HepG2 (cell line): ENCODE data around the gene RUSF1. TPM values are rescaled to one million over a fixed set of nuclear protein-coding genes. Genes with fewer than 3 reads are reported as not detected.

Experiments
- AGO2 ChIP-seq: fragments of 200-400 bp; formaldehyde crosslinking; optimal IDR thresholded peaks from 2 replicates; pipeline ENCODE3; 2017; ENCODE audit warnings: mild to moderate bottlenecking, low read depth, low read length, moderate library complexity
- FOXC1 ChIP-seq: sonication (generic); formaldehyde crosslinking; IDR thresholded peaks from 2 replicates; pipeline ENCODE4 v1.8.0; 2022; ENCODE audit warnings: mild to moderate bottlenecking, missing genetic modification reagents, borderline replicate concordance
- PAX8 ChIP-seq: sonication (generic); formaldehyde crosslinking; IDR thresholded peaks from 2 replicates; pipeline ENCODE4 v1.8.0; 2022; ENCODE audit warnings: mild to moderate bottlenecking, missing genetic modification reagents, borderline replicate concordance
- PTBP1 ChIP-seq: fragments of 200-400 bp; formaldehyde crosslinking; IDR thresholded peaks from 2 replicates; pipeline ENCODE4 v1.6.1; 2018; ENCODE audit warnings: low read length, low read depth; ENCODE audit not compliant: poor library complexity, severe bottlenecking
- SALL2 ChIP-seq: sonication (generic); formaldehyde crosslinking; IDR thresholded peaks from 2 replicates; pipeline ENCODE4 v1.8.1; 2023; ENCODE audit warnings: mild to moderate bottlenecking, missing genetic modification reagents, inconsistent platforms
- SOX5 ChIP-seq: IDR thresholded peaks from 2 replicates; pipeline ENCODE4 v1.6.1; 2016; ENCODE audit warnings: borderline replicate concordance
- YY1 ChIP-seq: IDR thresholded peaks from 2 replicates; pipeline ENCODE4 v1.6.1; 2011; ENCODE audit warnings: low read length, low read depth, moderate library complexity, mild to moderate bottlenecking; ENCODE audit not compliant: insufficient read depth, insufficient replicate concordance
- ZFP90 ChIP-seq: sonication (generic); formaldehyde crosslinking; IDR thresholded peaks from 2 replicates; pipeline ENCODE4 v1.8.0; 2022; ENCODE audit warnings: missing genetic modification reagents, mild to moderate bottlenecking, inconsistent platforms, borderline replicate concordance
- ZNF598 ChIP-seq: sonication (generic); formaldehyde crosslinking; IDR thresholded peaks from 2 replicates; pipeline ENCODE4 v1.5.1; 2020; ENCODE audit warnings: mild to moderate bottlenecking, missing genetic modification reagents, borderline replicate concordance
- ZNF747 ChIP-seq: sonication (generic); formaldehyde crosslinking; IDR thresholded peaks from 2 replicates; pipeline ENCODE4 v1.8.1; 2023; ENCODE audit warnings: missing genetic modification reagents, mild to moderate bottlenecking, borderline replicate concordance
- ZNF772 ChIP-seq: sonication (generic); formaldehyde crosslinking; IDR thresholded peaks from 2 replicates; pipeline ENCODE4 v1.5.0; 2020; ENCODE audit warnings: mild to moderate bottlenecking, missing genetic modification reagents
- ZNF83 ChIP-seq: sonication (generic); formaldehyde crosslinking; IDR thresholded peaks from 2 replicates; pipeline ENCODE4 v1.4.0; 2020; ENCODE audit warnings: missing genetic modification reagents, mild to moderate bottlenecking, borderline replicate concordance
- polyA plus RNA-seq, 8 experiments: library from polyadenylated mRNA; depleted of rRNA in 3 of 8; stranded (reverse) in 7 of 8; unstranded in 1 of 8; fragments of >200 nt; fragmentation: Illumina TruSeq in 4 of 8; extraction: Trizol in 4 of 8; gene quantifications; 2 replicates each; pipeline versions ENCODE4 v1.2.1 to v1.2.3, GENCODE V29; 2011 to 2016; ENCODE audit warnings: low read depth in 4 of 8, missing spikeins in 1 of 8, mixed read lengths in 1 of 8; ENCODE audit not compliant: insufficient read depth in 1 of 8
- total RNA-seq, 5 experiments: library from RNA; depleted of rRNA; stranded (reverse); fragments of >200 nt; fragmentation: Illumina TruSeq; extraction: Trizol; gene quantifications; 2 replicates each; pipeline ENCODE4 v1.2.3, GENCODE V29; 2016; ENCODE audit warnings: low read depth in 1 of 5
- TF ChIP-seq, protein P1 (sequence below): sonication (generic); formaldehyde crosslinking; IDR thresholded peaks from 2 replicates; pipeline ENCODE4 v1.5.0; 2020; ENCODE audit warnings: missing genetic modification reagents
- TF ChIP-seq, protein P2 (sequence below): IDR thresholded peaks from 2 replicates; pipeline ENCODE4 v1.6.1; 2018; ENCODE audit warnings: missing genetic modification reagents, mild to moderate bottlenecking, missing compliant biosample characterization
- TF ChIP-seq, protein P3 (sequence below): sonication (generic); formaldehyde crosslinking; conservative IDR thresholded peaks from 2 replicates; pipeline ENCODE4 v1.8.0; 2022; ENCODE audit warnings: mild to moderate bottlenecking, moderate library complexity, missing genetic modification reagents
- TF ChIP-seq, protein P4 (sequence below): sonication (generic); formaldehyde crosslinking; IDR thresholded peaks from 2 replicates; pipeline ENCODE4 v1.5.1; 2020; ENCODE audit warnings: mild to moderate bottlenecking, moderate library complexity, missing genetic modification reagents
- TF ChIP-seq, protein P5 (sequence below): sonication (generic); formaldehyde crosslinking; IDR thresholded peaks from 2 replicates; pipeline ENCODE4 v1.8.1; 2023; ENCODE audit warnings: mild to moderate bottlenecking, moderate library complexity, missing genetic modification reagents
- TF ChIP-seq, protein P6 (sequence below): IDR thresholded peaks from 2 replicates; pipeline ENCODE4 v1.6.1; 2012; ENCODE audit warnings: low read depth, low read length, improper control_type of control experiment

Gene RUSF1
- total and polyA plus RNA-seq, 2 of the 13 experiments (the other 11 are each of a cell fraction or from before 2014, with no cell fraction given): 40.8 to 50.2 TPM

DNA sequence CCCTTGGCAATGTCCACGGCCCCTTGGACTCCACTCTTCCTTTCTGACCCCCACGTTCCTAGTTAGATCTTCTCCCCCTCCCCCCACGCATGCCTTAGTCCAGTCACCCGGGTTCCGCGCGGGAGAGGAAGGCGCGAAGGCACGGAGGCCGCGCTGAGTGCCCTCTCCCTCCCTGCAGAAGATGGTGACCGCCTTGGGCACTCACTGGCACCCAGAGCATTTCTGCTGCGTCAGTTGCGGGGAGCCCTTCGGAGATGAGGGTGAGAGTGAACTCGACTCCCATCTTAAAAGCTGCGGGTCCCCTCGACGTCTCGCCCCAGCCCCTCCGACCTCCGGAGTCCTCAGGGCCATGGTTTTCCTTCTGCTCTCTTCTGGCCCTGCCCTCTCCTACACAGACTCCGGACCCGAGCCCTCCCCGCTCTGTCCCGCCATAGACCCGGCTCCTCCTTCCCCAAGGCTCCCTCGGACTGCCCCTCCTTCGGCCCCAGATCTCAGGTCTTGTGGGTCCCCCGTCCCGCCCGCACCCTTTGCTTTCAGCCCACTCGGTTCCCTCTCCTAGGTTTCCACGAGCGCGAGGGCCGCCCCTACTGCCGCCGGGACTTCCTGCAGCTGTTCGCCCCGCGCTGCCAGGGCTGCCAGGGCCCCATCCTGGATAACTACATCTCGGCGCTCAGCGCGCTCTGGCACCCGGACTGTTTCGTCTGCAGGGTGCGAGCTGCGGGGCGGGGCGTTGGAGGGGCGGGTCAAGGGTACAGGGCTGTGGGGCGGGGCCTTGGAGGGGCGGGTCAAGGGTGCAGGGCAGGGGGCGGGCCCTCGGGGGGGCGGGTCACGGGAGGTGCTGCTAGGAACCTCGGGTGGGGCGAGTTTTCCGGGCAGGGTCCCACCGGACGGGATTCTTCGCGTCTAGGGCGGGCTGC is 31.6 kb downstream of the RUSF1 start (continued):
- TF ChIP-seq, protein P1, sequence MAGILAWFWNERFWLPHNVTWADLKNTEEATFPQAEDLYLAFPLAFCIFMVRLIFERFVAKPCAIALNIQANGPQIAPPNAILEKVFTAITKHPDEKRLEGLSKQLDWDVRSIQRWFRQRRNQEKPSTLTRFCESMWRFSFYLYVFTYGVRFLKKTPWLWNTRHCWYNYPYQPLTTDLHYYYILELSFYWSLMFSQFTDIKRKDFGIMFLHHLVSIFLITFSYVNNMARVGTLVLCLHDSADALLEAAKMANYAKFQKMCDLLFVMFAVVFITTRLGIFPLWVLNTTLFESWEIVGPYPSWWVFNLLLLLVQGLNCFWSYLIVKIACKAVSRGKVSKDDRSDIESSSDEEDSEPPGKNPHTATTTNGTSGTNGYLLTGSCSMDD (CRISPR knock-in tag): no peak
- TF ChIP-seq YY1 (peak; percentile 39), FOXC1 (CRISPR knock-in tag) (peak; percentile 11; the same call in 1 of the 2 replicates), PTBP1 (no peak), ZNF598 (CRISPR knock-in tag) (no peak), SOX5 (CRISPR knock-in tag) (peak; percentile 10; the same call in 1 of the 2 replicates), ZNF772 (CRISPR knock-in tag) (0 out of 2 replicates have a peak, but pooled peaks have one; percentile 46), ZNF83 (no peak), SALL2 (CRISPR knock-in tag) (no peak), AGO2 (peak; percentile 43), PAX8 (peak; percentile 3; the same call in 1 of the 2 replicates), ZNF747 (CRISPR knock-in tag) (peak; percentile 79), ZFP90 (peak; percentile 26; the same call in 1 of the 2 replicates)
- TF ChIP-seq, protein P2, sequence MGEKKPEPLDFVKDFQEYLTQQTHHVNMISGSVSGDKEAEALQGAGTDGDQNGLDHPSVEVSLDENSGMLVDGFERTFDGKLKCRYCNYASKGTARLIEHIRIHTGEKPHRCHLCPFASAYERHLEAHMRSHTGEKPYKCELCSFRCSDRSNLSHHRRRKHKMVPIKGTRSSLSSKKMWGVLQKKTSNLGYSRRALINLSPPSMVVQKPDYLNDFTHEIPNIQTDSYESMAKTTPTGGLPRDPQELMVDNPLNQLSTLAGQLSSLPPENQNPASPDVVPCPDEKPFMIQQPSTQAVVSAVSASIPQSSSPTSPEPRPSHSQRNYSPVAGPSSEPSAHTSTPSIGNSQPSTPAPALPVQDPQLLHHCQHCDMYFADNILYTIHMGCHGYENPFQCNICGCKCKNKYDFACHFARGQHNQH (CRISPR knock-in tag): no peak
- TF ChIP-seq, protein P3, sequence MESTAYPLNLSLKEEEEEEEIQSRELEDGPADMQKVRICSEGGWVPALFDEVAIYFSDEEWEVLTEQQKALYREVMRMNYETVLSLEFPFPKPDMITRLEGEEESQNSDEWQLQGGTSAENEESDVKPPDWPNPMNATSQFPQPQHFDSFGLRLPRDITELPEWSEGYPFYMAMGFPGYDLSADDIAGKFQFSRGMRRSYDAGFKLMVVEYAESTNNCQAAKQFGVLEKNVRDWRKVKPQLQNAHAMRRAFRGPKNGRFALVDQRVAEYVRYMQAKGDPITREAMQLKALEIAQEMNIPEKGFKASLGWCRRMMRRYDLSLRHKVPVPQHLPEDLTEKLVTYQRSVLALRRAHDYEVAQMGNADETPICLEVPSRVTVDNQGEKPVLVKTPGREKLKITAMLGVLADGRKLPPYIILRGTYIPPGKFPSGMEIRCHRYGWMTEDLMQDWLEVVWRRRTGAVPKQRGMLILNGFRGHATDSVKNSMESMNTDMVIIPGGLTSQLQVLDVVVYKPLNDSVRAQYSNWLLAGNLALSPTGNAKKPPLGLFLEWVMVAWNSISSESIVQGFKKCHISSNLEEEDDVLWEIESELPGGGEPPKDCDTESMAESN (CRISPR knock-in tag): 0 out of 2 replicates have a peak, but pooled peaks have one; percentile 57
- TF ChIP-seq, protein P4, sequence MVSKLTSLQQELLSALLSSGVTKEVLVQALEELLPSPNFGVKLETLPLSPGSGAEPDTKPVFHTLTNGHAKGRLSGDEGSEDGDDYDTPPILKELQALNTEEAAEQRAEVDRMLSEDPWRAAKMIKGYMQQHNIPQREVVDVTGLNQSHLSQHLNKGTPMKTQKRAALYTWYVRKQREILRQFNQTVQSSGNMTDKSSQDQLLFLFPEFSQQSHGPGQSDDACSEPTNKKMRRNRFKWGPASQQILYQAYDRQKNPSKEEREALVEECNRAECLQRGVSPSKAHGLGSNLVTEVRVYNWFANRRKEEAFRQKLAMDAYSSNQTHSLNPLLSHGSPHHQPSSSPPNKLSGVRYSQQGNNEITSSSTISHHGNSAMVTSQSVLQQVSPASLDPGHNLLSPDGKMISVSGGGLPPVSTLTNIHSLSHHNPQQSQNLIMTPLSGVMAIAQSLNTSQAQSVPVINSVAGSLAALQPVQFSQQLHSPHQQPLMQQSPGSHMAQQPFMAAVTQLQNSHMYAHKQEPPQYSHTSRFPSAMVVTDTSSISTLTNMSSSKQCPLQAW: peak; percentile 52; the same call in 1 of the 2 replicates
- TF ChIP-seq, protein P5, sequence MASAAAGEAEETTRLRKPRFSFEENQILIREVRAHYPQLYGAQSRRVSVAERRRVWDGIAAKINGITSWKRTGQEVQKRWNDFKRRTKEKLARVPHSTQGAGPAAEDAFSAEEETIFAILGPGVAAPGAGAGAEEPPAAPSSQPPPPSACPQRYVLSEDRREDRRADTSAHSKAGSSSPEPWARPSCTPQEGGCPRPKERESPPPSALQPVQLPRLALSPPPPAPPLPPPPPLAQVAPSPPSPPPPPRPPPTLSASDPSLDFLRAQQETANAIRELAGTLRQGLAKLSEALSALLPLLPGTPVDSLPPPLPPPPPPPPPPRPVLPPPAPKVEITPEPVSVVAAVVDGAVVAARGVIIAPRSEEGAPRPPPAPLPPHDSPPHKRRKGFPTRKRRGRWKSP (CRISPR knock-in tag): no peak
- TF ChIP-seq, protein P6, sequence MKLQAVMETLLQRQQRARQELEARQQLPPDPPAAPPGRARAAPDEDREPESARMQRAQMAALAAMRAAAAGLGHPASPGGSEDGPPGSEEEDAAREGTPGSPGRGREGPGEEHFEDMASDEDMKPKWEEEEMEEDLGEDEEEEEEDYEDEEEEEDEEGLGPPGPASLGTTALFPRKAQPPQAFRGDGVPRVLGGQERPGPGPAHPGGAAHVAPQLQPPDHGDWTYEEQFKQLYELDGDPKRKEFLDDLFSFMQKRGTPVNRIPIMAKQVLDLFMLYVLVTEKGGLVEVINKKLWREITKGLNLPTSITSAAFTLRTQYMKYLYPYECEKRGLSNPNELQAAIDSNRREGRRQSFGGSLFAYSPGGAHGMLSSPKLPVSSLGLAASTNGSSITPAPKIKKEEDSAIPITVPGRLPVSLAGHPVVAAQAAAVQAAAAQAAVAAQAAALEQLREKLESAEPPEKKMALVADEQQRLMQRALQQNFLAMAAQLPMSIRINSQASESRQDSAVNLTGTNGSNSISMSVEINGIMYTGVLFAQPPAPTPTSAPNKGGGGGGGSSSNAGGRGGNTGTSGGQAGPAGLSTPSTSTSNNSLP: no peak
